NCI-H2227 treated with DMSO at 0.1 percent for 48 hours (cell line): ENCODE data around the gene FNDC5.

Experiments
- DNase-seq: peaks from one replicate; lab custom pipeline; 2025; lab: John Stamatoyannopoulos, UW

FNDC5 gene

DNA sequence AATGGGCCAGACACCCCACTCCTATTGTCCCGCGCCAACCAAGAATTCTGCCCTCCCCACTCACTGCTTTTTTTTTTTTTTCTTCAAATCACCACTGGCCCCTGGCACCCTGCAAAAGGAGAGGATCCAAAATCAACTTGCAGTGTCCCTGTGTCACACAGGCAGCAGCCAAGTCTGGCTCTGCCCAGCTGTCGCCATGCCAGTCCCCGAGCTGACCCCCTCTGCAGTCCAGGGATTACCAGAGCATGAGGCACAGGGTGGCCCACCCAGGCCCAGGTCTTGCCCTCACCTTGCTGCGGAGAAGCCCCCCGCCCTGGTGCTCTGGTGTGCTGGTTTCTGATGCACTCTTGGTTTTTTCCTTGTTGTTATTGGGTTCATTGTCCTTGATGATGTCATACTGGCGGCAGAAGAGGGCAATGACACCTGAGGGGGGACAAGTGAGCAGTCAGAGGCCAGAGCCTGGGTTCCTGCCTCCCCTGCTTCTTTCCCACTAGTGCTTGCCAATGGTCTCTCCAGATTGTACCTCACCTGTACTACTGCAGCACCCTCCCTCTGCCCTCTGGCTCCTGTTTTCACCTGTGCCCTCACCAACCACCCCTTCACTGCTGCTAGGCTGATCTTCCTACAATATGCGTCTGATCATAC is 6.2 kb downstream of the FNDC5 start:
- DNase-seq: no peak

DNA sequence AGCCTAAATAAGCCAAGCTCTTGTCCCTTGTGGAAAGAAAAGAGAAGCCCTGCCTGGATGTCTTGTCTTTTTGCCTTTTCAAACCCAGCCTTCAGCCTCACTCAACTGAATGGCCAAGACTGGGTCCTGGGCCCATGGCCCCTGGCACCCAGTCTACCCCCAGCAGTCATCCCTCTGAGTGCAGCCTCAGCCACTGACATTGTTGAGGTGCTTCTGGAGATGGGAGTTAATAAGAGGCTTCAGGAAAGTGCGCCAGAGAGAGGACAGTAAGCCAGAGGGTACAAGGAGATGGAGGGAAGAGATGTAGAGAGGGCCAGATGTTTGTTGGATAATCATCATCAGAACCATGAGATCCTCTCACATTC is 6.8 kb downstream of the FNDC5 start:
- no peak for DNase-seq

DNA sequence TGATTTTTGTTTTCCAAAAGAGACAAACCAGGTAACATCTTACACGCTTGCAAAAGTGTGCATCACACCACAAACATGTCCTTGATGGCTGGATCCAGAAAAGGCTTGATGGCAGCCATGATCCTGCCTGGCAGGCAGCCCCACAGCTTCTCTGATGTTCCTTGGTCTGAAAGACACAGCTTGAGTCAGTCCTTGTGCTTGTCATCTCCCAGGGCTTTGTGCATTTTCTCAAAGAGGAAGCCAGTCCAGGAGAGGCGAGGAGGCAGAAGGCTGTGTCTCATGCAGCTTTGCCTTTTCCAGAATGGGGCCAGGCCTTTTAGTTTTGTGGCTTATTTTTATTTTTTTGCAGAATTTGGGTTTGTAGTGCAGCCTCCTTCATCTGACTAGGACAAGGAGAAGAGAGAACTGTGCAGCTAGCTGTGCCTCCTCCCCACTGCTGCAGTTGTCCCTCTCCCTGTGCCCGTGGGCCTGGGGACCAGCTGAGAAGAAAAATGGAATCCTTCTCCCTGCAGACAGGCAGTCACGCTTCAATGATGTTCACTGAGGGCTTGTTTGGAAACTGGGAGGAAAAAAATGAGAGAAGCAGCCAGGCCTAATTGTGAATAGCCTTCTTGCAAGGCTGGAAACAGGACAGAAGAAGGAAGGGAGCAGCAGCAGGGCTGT is 7.4 kb downstream of the FNDC5 start:
- no peak for DNase-seq

DNA sequence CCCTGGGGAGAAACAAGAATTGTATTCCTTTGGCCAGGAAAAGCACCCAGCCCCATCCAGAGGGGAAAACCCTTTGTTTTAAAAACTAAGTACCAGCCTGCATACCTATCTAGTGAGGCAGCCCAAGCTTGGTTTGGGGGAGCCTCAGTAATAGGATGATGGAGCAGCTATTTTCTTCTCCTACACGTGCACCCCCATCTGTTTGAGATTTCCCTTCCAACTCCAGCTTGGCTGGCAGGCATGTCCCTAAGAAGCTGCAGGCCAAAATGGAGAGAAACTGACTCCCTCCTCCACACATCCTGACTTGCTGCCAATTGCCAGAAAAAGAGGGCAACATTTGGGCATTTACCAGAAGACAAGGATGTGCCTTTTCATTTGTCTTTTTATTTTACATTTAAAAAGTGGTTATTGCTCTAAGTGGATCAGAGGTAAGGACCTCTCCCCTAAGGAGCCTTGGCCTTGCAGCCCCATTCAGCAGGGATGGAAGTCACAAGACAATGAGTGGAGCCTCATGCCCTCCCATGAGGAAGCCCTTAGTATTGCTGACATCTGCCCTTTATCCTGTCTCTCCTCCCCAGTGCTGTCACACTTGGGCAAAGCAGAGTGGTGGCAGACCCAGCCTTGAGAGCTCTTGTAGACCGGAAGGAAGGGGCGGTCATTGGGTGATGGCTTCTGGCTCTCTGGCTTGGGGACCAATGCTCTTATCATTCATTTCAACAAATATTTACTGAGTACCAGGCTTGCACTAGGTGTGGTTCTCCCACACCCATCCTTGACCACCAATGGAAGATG is 8.6 kb downstream of the FNDC5 start:
- DNase-seq: no peak

DNA sequence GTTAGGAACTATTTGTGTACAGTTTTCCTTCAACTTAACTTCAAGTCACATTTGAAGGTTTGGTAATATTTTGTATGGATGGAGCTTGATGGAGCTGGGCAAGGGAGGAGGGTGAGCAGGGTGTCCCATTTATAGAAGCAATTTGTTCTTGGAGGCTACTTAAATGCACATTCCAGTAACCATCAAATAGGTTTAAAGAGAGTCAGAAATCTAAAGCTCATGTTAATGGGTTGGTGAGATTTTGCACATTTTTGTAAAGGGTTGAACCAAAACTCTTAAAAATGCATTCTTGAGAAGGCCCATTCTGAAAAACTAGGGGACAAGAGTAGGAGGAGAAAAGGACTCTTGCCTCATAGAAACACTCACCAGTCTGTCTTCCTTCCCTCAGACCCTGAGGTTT is 10.1 kb downstream of the FNDC5 start:
- no peak for DNase-seq

DNA sequence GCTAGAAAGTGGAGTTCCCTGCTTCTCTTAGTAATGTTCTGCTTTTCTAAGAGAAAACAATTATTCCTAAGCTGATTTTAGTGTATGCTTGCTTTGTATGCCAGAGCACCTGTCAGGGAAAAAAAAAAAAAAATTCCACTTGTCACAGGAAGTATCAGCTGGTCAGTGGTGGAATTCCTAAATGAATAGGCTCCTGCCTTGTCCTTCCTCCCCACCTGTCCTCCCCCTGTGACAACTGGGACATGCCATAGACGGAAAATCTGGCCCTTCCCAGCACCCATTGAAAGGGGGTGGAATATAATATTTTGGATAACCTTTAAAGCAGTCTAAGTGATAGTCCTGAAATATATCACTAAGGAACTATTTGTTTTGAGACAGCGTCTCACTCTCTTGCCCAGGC is 10.8 kb downstream of the FNDC5 start:
- no peak for DNase-seq

DNA sequence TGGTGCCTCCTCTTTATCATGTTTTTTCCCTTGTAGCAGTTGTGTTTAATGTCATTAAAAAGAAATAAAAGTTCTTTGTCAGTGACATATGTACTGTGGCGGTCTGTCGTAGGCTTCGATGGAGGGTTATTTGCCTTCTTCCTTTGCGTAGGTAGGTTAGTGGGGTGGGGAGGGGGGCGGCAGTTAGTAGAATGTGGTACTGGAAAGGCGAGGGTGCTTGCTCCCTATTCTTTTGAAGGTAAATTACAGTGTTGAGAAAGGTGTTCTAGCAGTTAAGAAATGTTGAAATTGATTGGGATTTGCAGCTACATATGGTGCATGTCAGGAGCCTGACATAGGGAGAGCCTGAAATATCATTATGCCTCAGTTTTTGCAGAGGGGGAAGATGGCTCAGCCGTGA is 11.9 kb downstream of the FNDC5 start:
- no peak for DNase-seq

DNA sequence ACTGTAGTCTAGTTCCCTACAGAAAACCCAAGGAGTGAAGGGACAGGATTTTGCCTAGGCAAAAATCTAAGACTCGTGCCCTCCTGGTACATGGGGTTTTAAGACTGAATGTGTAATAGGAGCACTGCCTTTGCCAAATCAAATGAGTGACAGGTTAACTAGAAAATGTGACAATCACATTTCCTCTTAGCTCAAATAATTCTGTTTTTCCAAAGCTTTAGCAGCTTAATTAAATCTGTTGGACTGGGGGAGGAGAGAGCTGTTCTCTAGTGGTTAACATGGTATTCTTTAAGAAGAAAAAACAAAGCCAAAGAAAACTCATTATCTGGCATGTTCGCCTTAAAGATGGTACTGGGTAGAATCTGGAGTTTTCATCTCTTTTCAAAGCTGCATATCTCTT is 12.6 kb downstream of the FNDC5 start:
- no peak for DNase-seq

DNA sequence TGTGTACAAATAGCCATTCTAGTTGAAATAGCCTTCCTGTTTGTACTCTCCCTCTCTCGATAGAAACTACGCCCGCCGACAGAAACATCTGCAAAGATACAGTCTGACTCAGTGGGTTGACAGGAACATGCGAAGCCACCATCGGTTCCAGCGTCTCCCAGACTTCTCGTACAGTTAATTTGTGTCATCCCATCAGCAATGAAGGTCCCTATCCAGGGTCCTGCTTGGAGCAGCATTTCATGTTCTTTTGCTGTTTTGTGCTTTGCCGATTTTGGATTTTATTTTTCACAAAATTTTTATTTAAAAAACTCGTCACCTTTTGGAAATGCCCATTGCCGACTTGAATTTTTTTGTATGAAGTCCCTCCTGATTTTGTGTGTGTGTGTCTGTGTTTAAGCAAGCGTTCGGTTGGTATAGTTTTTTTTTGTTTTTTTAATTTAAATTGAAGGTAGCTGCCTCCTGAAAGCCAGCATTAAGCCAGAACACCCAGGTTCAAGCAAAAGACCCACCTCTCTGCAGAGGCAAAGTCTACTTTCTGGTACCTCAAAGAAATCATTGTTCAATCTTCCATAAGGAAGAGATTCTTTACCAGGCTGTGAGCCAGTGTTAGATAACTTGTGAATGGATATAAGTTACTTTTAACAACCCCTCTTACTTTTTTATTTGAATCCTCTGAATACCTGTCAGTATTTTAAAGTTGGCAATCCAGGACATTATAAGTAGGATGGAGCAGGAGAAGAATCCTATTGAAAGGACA is 14.7 kb downstream of the FNDC5 start:
- DNase-seq: no peak

DNA sequence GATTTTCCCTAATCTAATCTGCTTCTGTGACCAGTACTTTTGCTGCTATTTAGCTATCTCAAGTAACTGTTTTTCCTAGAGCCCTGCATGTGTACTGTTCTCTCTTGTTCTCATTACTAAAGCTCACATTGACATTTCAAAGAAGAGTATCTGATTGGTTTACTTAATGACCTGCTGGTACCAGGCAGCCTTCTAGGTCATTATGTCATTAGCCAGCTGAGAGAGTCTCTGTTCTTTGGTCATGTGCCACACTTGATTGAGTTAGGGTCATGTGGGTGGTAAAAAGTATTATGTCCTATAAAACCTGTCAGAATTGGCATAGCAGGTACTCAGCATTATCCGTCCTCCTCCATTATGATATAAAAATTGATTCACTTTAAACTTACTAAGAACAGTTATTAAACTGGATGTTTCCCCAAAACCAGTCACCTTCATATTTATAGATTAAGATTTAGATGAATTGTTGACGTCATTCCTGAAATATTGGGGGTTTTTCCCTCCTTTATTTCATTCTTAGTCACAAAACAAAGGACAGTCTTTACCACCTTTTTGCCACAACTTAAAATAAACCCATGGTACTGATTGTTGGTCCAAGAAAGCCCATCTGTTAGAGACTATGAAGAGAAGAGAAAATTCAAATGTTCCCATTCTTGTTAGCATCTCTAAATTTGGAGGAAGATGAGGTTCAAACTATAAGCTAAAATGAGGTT is 22.2 kb downstream of the FNDC5 start:
- peak; percentile 12 for DNase-seq

DNA sequence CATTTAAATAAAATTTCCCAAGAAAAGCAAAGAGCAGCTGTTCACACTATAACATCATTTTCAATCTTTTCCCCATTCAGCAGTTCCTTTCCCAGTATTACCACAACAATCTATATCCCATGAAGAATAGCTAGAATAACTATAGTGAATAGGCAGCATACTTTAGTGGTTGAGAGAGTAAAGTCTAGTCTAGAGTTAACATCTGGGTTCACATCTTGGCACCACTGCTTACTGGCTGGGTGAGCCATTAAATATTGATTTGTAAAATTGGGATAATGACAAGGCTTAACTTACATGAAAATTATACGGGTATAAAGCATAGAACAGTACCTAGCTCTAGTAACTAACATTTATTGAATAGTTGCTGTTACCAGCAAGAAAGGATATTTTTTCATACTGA is 38.8 kb downstream of the FNDC5 start:
- no peak for DNase-seq

DNA sequence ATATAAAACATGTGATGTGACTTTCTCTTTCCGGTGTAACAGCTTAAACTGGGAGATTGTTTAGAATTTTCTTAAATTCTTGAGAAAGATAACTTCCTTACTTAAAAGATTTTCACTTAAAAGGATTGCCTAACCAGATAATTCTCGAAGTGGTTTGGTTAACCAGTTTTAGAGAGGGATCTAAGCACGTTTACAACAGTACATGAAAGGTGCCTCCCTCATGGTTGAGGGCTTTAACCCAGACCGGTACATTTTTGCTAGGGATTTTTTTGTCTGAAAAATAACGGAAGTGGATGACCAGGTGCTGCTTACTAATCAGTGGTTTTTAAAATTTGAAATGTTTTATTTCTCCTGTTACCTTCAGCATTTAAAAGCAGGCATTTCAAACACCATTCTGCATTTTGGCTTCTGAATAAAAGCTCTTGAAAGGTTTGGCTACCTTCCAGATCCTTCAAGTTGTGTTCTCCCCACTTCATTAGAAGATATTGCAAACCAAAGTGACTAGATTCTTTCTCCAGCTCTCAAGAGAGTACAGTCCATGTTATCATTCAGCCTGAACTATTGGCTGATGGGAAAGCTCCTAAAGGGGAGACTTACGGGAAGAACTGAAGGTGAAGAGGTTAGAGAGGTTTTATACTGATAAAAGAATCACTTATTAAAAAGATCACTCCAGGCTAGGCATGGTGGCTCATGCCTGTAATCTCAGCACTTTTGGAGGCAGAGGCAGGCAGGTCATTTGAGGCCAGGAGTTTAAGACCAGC is 40.4 kb downstream of the FNDC5 start:
- no peak for DNase-seq

DNA sequence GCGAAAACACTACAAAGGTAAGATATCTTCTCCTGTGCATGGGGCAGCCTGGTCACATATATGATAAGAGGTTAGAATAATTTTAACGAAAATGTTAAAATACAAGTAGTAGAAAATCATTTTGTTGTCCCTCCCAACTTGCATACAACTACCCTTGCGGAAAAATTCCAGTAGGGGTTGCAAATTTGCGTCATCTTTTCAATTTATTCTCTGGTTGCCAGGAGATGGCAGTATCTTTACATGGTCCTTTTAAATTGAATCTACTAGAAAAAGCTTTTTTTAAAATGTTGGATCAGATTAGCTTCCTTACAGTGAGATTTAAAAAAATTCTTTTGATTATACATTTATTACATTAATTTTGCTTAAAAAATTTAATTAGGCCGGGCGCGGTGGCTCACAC is 42.4 kb downstream of the FNDC5 start:
- DNase-seq: peak; percentile 23

DNA sequence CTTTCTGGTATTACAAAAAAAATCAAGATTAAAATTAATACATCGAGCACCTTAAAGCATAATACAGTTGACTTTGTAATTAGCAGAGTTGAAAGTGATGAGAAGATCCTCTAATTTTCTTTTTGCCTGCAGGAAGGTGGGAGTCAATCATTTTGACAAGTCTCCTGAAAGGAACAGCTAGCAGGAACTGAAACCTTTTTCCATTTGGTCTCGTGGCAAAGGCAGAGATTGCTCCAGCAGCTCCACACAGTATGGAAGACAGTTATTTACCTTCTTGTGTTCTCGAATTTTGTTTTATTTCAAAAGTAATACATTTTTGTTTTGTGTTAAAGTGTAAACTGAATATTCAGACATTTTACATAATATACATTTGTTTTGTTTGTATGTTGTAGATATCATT is 45.5 kb downstream of the FNDC5 start:
- DNase-seq: no peak

DNA sequence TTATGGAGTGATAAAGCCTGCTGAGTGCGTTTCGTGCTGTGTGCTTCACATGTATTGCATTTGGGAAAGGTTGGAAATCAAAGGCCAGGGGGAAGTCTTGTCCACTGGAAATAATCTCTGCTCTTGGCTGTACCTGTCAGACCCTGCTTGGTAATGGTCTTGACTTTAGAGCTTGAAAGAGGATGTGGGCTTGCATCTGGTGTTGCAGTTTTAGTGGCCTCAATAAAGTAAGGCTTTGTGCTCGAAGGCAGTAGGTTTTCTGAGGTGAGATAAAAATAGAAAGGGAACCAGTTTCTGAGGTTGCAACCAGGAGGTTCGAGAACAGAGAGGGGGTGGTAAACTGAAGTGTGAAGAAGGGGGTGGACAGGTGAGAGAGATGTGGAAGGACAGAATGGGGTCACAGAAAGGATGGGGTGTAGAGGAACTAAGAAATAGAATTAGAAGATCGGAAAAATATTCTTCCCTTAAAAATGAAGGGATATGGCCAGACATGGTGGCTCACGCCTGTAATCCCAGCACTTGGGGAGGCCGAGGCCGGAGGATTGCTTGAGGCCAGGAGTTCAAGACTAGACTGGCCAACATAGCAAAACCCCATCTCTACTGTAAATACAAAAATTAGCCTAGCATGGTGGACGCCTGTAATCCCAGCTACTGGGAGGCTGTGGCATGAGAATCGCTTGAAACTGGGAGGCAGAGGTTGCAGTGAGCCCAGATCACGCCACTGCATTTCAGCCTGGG is 51.7 kb downstream of the FNDC5 start:
- no peak for DNase-seq

DNA sequence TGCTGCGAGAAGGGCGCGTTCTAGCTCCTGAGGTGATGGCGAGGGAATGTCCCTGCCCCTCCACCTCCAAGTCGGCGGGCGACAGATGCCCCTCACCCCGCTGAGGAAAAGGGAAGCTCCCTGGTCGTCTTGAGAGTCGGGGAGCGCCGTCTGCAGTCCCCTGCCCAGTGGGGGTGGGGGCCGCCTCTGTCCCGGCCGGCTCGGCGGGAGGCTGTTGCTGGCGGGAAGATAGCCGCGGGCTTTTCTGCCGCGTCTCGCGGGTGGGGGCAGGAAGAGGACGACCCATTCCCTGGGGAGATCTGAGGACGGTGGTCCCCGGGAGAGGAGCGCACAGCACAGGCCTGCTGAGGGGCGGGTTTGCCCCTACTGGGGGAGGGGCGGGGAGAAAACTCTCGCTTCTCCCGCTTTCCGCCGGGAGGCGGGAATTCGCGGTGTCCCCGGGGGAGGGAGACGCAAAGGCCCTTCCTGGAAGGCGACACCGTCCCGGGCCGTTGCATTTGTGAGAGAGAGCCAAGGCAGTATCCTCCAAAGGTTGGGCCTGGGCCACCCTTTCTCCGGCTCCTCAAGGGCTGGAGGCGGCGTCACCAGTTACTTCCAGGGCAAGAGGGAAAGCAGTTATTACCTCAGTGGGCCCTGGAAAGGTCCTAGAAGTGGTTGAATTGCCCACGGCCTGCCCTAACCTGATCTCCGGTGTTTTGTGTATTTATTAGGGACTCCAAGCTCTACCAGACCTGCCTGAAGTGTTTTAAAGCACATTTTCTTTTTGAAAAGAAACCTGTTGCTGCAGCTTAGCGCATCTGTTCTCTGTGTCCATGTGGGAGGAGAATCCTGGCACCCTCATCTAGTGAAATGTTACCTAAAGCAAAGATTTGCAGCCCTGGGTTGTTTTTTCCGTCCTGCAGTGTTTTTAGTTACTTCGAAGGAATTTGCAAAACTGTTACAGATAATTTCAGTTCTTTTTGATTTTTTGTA is 52.6 kb downstream of the FNDC5 start:
- peak; percentile 61 for DNase-seq

DNA sequence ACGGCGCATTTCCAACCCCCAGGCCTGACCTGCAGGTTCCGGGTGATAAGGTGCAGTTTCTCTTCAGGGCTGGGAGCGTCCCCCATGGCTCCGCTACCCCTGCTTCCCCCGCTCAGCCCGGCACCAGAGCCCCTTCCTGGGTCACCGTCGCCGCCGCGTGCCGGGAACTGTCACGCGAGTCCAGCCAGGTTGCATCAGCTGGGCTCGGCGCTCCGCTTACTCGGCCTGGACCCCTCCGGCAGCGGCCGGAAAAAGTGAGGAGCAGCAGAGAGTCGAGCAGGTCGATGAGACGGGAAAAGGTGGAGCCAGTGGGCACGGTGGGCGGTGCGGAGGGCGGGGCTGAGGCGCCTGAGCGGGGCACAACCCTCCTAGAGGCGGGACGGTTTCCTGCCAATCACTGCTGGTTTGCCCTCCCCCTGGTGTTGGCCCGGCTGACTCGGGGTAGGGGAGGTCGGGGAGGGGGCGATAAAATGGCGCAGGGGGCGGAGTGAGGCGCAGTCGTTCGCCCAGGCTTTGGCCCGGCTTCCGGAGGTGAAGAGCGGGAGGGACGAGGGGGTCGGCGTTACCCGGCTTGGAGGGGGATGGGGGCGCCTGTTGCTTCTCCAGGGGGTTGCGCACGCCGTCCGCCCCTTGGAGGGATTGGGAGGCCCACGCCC is 53.4 kb downstream of the FNDC5 start, which contains the start of the genes S100PBP and YARS1:
Gene S100PBP, plus strand, starts transcription at position 495 of the 656 bp plus-strand sequence. CDS start 8,447 bp downstream, outside the sequence.
Gene YARS1, minus strand, starts transcription at position 200 of the 656 bp plus-strand sequence. Its CDS starts 114 bp downstream, at position 86.
- DNase-seq: peak; percentile 99

DNA sequence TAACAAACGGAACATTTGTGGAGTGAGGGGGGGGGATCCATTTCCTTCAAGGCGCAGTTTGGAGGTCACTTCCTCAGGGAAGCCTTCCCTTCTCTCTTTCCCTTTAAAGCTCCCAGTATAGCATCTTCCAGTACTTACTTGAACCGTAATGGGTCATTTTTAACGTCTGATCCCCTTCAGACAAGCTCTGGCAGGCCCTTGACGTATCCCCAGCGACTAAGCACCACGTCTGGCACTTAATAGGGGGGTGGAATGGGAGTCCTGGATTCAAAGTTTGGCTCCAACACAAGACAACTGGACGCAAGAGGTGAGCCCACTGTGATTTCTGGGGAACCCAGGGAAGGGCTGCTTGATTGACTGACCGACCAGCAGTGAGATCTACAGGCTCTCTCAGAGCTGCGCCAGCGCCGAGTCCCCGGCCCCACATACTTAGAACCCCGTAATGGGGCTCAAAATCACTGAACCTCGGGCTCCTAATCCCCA is 54.0 kb downstream of the FNDC5 start:
- DNase-seq: no peak
